Naive thymus-derived CD4-positive, alpha-beta T cell (primary cell): ENCODE results near the gene FOXI3. TPM values are rescaled to one million over a fixed set of nuclear protein-coding genes. Genes with fewer than 3 reads are reported as not detected.
"Not testable (repeated sequence)": the region's sequence is repeated elsewhere in the genome, so short reads cannot be mapped to it uniquely, and the experiment has no call there.

Experiments used
- ATAC-seq: fragments of 150-1000 bp; cut with Tn5 transposase; 2 replicates; pipeline ENCODE4 v1.10.0; 2021; ENCODE audit warnings: mild to moderate bottlenecking, moderate library complexity
- CTCF ChIA-PET: fragments of 350-600 bp; sonication (Branson Sonifier 250); formaldehyde crosslinking; loops from one replicate; lab custom pipeline; 2021; ENCODE audit warnings: antibody characterized with exemption; lab: Charles Lee
- POLR2A ChIA-PET: fragments of 350-600 bp; sonication (Branson Sonifier 250); formaldehyde crosslinking; loops from one replicate; lab custom pipeline; 2021; ENCODE audit warnings: antibody characterized with exemption, inconsistent platforms; lab: Charles Lee
- DNase-seq, 9 donors: peaks; one replicate each; pipeline versions ENCODE4 v3.0.0 to v3.0.0-alpha.2; 2020 to 2022; ENCODE audit warnings: mixed read lengths in 1 of 9
- H3K27ac ChIP-seq: one replicate; pipeline ENCODE4 v1.7.0; 2013; ENCODE audit warnings: mild to moderate bottlenecking, low read depth, low read length, moderate library complexity
- H3K27me3 ChIP-seq, 2 donors: one replicate each; pipeline ENCODE4 v1.7.0; 2013; ENCODE audit warnings: low read length in 2 of 2, mild to moderate bottlenecking in 2 of 2, moderate library complexity in 2 of 2; ENCODE audit not compliant: control insufficient read depth in 2 of 2, insufficient read depth in 2 of 2
- H3K36me3 ChIP-seq, 3 experiments: 1 replicate in 2 of 3; 2 replicates in 1 of 3; pipeline ENCODE4 v1.7.0; 2013; ENCODE audit warnings: low read length in 3 of 3, mild to moderate bottlenecking in 3 of 3, moderate library complexity in 1 of 3; ENCODE audit not compliant: insufficient read depth in 3 of 3, control insufficient read depth in 2 of 3
- H3K4me1 ChIP-seq, 2 donors: one replicate each; pipeline ENCODE4 v1.7.0; 2013; ENCODE audit warnings: low read length in 2 of 2, mild to moderate bottlenecking in 2 of 2, moderate library complexity in 1 of 2; ENCODE audit not compliant: control insufficient read depth in 2 of 2, insufficient read depth in 2 of 2
- H3K4me3 ChIP-seq: 2 replicates; pipeline ENCODE4 v1.7.0; 2013; ENCODE audit warnings: mild to moderate bottlenecking, low read length
- H3K9me3 ChIP-seq, 3 experiments: 1 replicate in 2 of 3; 2 replicates in 1 of 3; pipeline ENCODE4 v1.7.0; 2013; ENCODE audit warnings: low read length in 3 of 3; ENCODE audit not compliant: control insufficient read depth in 2 of 3
- H3K27ac Mint-ChIP-seq, 9 donors: one replicate each; pipeline ENCODE4 v1.8.0; 2020 to 2022; ENCODE audit warnings: mixed read lengths in 9 of 9, mild to moderate bottlenecking in 8 of 9, moderate library complexity in 5 of 9, inconsistent platforms in 2 of 9
- H3K27me3 Mint-ChIP-seq, 5 donors: one replicate each; pipeline ENCODE4 v1.8.0; 2021 to 2022; ENCODE audit warnings: mixed read lengths in 5 of 5, mild to moderate bottlenecking in 1 of 5
- H3K36me3 Mint-ChIP-seq, 5 donors: one replicate each; pipeline ENCODE4 v1.8.0; 2020 to 2022; ENCODE audit warnings: mixed read lengths in 5 of 5, mild to moderate bottlenecking in 3 of 5, inconsistent platforms in 1 of 5
- H3K4me1 Mint-ChIP-seq, 7 donors: one replicate each; pipeline ENCODE4 v1.8.0; 2020 to 2022; ENCODE audit warnings: mixed read lengths in 7 of 7, mild to moderate bottlenecking in 3 of 7, inconsistent platforms in 1 of 7
- H3K4me3 Mint-ChIP-seq, 10 donors: one replicate each; pipeline ENCODE4 v1.8.0; 2020 to 2022; ENCODE audit warnings: mild to moderate bottlenecking in 10 of 10, mixed read lengths in 10 of 10, moderate library complexity in 6 of 10, inconsistent platforms in 2 of 10
- H3K9me3 Mint-ChIP-seq, 11 donors: one replicate each; pipeline ENCODE4 v1.8.0; 2020 to 2022; ENCODE audit warnings: mixed read lengths in 11 of 11, mild to moderate bottlenecking in 4 of 11, inconsistent platforms in 1 of 11, moderate library complexity in 1 of 11
- intact Hi-C, 2 donors: fragments of 100-400 bp; cut with micrococcal nuclease; formaldehyde crosslinking; loops; one replicate each; pipeline ENCODE4 v1.15.1; 2023
- polyA plus RNA-seq, 2 donors: library from polyadenylated mRNA; unstranded; fragments of 300-500 nt; fragmentation: Illumina TruSeq; gene quantifications; one replicate each; pipeline ENCODE4 v1.2.3, GENCODE V29; 2021
- total RNA-seq, 6 experiments: library from RNA in 5 of 6; stranded (reverse) in 5 of 6; gene quantifications; 1 replicate in 5 of 6; 2 replicates in 1 of 6; pipeline ENCODE4 v1.2.3 and lab custom pipeline; 2021 to 2026

FOXI3 gene
- total and polyA plus RNA-seq, 7 experiments from 2014 or later = not detected

DNA sequence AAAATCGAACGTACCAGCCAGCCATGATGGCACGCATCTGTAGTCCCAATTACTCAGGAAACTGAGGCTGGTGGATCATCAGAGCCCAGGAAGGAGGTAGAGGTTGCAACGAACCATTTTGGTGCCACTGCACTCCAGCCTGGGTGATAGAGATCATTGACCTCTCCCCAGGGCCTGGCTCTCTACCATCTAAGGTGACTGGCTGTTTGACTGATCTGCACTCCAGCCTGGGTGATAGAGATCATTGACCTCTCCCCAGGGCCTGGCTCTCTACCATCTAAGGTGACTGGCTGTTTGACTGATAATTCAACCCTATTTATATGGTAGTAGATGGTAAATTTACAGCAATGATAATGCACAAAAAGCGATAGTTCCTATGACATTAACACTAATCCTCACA, 43.6 kb downstream of the FOXI3 start:
- H3K27ac Mint-ChIP-seq, POLR2A ChIA-PET, H3K9me3 Mint-ChIP-seq, DNase-seq, H3K9me3 ChIP-seq, H3K4me1 ChIP-seq, ATAC-seq, H3K4me1 Mint-ChIP-seq, H3K27ac ChIP-seq, H3K36me3 Mint-ChIP-seq, CTCF ChIA-PET, H3K36me3 ChIP-seq, H3K27me3 ChIP-seq, H3K4me3 Mint-ChIP-seq, H3K4me3 ChIP-seq, intact Hi-C loops: not testable (repeated sequence)
- peaks cover 0 to 10% (median 2%) of the 10 kb centered on the region in 5 donors for H3K27me3 Mint-ChIP-seq

DNA sequence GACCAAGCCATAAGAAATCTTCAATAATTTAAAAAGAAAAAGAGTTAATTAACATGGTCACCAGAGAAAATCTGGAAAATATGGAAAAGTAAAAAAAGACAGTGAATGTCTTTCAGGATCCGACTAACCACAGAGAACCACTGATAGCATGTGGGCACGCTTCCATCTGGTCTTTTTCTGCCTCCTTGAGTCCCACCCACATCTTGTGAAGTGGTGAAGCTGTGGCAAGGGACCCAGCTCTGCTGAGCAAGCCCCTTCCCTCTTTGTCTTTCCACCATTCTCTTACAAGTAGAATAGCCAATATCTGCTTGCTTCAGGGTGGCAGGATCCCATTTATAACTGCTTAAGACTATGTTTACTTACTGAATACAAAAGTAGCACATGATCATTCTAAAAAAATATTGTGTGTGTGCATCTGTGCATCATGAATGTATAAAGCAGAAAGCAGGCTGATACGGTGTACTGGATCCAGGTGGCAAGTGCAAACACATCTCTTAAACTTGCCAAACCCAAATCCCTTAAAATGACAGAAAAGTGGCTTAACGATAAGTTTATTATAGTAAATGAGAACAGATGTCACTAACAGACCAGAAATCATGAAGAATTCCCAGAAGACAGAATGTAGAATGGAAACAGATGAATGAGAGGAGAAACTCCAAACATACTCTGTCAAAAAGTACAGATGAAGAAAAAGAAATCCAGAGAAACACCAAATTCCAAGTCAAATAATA, 52.3 kb downstream of the FOXI3 start:
- H3K36me3 Mint-ChIP-seq = no peaks in the 10 kb centered on the region
- no peak overlapping the region for H3K4me3 ChIP-seq
- no peak overlapping the region for H3K27ac Mint-ChIP-seq
- H3K4me3 Mint-ChIP-seq = no peak overlapping the region
- no peaks in the 10 kb centered on the region for H3K4me1 Mint-ChIP-seq
- ATAC-seq (no peak), DNase-seq (no peak)
- POLR2A ChIA-PET = no interaction called here
- no peaks in the 10 kb centered on the region for H3K27me3 ChIP-seq
- H3K4me1 ChIP-seq = no peaks in the 10 kb centered on the region
- H3K36me3 ChIP-seq = no peaks in the 10 kb centered on the region
- no peaks in the 10 kb centered on the region for H3K9me3 ChIP-seq
- peaks cover 2 to 38% (median 31%) of the 10 kb centered on the region in 5 donors for H3K27me3 Mint-ChIP-seq
- intact Hi-C loops = no loop called here
- H3K9me3 Mint-ChIP-seq = peaks cover 0 to 5% (median 0%) of the 10 kb centered on the region in 11 donors
- no peak overlapping the region for H3K27ac ChIP-seq
- CTCF ChIA-PET = no interaction called here

DNA sequence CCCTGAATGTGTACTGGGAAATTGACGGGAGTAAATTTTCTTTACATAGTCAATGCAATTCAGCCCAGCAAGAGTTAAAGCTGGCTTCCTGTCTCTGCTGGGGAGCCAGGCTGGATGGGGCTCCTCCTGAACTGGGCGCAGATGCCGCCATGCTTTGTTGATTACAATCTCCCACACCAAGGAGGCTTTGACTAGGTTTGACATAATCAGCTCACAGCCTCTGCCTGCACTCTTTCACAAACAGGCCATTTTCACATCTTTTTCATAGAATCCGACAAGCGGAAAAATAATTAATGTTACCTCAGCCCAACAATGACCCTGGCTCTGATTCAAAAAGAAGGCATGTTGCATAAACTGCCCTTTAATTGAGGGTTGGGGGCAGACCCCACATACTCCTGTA, 54.3 kb downstream of the FOXI3 start:
- H3K4me1 ChIP-seq = no peaks in the 10 kb centered on the region
- peaks cover 0 to 9% (median 1%) of the 10 kb centered on the region in 11 donors for H3K9me3 Mint-ChIP-seq
- ATAC-seq (no peak), DNase-seq (no peak)
- H3K4me1 Mint-ChIP-seq = no peaks in the 10 kb centered on the region
- no peak overlapping the region for H3K27ac ChIP-seq
- no peaks in the 10 kb centered on the region for H3K36me3 ChIP-seq
- ChIA-PET CTCF (no interaction called here), POLR2A (no interaction called here)
- H3K9me3 ChIP-seq = no peaks in the 10 kb centered on the region
- no peak overlapping the region for H3K4me3 ChIP-seq
- H3K36me3 Mint-ChIP-seq = peaks cover 0 to 4% (median 0%) of the 10 kb centered on the region in 5 donors
- H3K27me3 ChIP-seq = no peaks in the 10 kb centered on the region
- intact Hi-C loops = no loop called here
- H3K27ac Mint-ChIP-seq = no peak overlapping the region
- peaks cover 2 to 41% (median 37%) of the 10 kb centered on the region in 5 donors for H3K27me3 Mint-ChIP-seq
- no peak overlapping the region for H3K4me3 Mint-ChIP-seq

Other genes starting within 250 kb of the FOXI3 start
- 10 to 100 TPM; 26.1 to 36.5 (median 28.6) TPM for gene EIF2AK3, start 174.8 kb upstream of the FOXI3 start, total RNA-seq
- 10 to 100 TPM in 1 of 2 donors, 1 to 10 TPM in 1; 3.2 to 11.2 TPM for gene EIF2AK3, start 174.8 kb upstream of the FOXI3 start, polyA plus RNA-seq
- gene RPIA, start 239.0 kb upstream of the FOXI3 start, total RNA-seq = 10 to 100 TPM; 16.4 to 38.4 (median 23.1) TPM
- gene RPIA, start 239.0 kb upstream of the FOXI3 start, polyA plus RNA-seq = 10 to 100 TPM; 60.2 to 65.3 TPM